NCI-H1694 (cell line): ENCODE data around the gene AGFG2.
A peak's percentile ranks its signal among the peaks of the same experiment; 100 is the strongest.
"Not testable (repeated sequence)": the region's sequence is repeated elsewhere in the genome, so short reads cannot be mapped to it uniquely, and the experiment has no call there.

Source experiments
- DNase-seq: peaks from one replicate; lab custom pipeline; 2025; lab: John Stamatoyannopoulos, UW

The AGFG2 gene

DNA sequence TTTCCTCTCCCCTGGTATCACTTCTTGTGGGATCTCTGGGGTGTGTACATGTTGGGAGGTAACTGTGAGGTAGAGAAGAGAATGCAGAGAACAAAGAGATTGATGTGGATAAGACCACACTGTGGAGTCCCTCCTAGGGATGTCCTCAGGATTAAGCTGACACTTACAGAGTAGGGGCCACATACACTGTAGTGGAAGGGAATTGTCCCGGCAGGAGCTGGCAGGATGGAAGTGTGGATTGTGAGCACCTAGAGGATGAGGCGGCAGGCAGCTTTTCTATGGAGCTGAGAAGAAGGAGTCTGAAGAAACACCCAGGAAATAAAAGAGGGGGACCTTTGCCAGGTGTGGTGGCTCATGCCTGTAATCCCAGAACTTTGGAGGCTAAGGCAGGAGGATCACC lies 13.5 kb downstream of the AGFG2 start:
- DNase-seq, result no peak

DNA sequence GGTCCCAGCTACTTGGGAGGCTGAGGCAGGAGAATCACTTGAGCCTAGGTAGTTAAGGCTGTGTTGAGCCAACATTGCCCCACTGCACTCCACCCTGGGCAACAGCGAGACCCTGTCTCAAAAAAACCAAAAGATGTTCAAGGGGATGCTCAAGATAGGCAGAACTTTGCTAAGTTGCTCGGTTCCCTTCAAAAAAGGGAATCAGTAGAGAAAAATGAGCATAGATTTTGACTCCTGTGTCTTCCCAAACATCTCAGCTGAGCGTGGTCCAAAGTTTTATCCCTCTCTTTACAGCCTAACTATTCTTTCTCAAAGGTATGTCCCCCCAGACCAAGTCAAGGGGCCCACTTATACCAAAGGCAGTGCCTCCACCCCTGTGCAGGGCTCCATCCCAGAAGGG lies 14.0 kb downstream of the AGFG2 start:
- no peak for DNase-seq

DNA sequence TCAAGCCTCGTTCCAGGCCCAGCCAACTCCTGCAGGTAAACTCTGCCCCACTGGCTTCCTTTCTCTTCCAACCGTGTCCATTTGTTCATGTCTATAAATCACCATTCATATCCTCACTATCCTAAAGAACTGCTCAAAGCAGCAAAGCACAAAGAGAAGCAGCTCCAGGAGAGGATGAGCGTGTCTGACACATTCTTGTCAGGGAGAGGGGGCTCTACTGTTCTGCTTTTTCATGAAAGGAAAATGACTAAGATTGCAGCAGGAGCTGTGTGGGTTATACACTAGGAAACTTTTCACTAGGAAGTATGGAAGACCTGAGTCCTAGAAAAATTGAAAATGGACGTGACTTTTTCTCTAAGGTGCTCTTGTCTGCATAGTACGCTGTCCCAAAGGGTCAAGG lies 16.7 kb downstream of the AGFG2 start:
- DNase-seq, result no peak

DNA sequence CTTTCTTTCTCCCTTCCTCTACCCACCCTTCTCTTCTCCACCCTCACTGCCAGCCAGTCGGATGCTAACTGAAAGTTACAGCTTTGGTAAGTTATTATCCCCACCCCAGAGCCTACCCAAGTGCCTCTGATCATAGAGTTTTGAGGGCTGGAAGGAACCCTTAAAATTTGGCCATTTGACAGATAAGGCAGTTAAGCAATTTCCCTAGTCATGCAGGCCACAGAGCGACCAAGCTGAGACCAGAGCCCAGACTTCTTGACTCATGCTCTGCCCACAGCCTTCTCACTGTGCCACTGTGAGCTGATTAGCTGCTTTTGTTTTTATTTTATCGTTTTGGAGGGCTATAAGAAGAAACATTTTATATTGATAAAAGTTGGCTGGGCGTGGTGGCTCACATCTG lies 17.5 kb downstream of the AGFG2 start:
- DNase-seq, result no peak

DNA sequence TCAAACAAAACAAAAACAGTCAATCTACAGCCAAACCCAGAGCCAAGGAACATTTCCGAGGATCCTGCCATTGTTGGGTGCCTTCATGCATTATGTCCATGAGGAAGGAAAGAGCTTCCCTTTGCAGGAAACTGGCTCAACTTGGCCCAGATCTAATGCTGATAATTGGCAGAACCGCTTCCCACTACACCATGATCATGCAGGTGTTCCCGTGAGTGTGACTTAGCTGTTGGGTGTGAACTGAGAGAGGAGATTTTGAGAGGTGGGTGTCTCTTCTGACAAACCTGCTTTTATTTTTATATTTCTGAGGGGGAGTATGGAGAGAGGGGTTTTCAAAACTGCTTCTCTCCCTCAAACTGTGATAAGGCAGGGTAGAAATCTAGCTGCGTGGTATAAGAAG lies 20.1 kb downstream of the AGFG2 start:
- DNase-seq, result no peak

DNA sequence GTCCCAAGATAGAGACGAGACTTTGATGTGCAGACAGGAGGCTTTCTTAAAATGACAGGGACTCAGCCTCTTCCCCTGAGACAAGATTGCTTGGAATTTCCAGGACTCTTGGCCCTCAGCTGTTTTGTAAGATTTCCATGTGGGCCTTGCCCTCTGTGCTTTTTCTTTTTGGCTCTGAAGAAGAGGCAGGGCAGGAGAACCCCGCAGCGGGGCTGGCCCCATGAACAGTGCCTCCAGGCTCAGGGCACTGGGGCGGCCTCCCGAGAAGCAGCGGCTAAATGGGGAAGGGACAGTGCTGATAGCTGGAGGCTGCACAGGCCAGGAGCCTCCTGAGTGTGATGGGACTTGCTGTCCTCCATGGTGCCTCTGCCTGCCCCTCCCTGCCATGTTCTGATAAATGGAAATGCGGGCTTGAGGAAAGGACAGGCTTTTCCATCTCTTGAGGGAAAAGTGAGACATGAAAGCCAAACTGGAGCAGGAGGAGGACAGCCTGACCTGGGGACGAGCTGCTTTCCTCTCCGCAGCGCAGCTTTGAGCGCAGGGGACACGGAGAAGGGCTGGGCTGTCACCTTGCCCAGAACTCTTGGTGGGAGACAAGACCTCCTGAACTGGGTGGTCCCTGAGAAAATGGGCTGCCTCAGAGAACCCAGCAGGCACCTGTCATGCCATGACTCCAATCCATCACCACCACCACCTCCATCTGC lies 22.6 kb downstream of the AGFG2 start:
- no peak for DNase-seq

DNA sequence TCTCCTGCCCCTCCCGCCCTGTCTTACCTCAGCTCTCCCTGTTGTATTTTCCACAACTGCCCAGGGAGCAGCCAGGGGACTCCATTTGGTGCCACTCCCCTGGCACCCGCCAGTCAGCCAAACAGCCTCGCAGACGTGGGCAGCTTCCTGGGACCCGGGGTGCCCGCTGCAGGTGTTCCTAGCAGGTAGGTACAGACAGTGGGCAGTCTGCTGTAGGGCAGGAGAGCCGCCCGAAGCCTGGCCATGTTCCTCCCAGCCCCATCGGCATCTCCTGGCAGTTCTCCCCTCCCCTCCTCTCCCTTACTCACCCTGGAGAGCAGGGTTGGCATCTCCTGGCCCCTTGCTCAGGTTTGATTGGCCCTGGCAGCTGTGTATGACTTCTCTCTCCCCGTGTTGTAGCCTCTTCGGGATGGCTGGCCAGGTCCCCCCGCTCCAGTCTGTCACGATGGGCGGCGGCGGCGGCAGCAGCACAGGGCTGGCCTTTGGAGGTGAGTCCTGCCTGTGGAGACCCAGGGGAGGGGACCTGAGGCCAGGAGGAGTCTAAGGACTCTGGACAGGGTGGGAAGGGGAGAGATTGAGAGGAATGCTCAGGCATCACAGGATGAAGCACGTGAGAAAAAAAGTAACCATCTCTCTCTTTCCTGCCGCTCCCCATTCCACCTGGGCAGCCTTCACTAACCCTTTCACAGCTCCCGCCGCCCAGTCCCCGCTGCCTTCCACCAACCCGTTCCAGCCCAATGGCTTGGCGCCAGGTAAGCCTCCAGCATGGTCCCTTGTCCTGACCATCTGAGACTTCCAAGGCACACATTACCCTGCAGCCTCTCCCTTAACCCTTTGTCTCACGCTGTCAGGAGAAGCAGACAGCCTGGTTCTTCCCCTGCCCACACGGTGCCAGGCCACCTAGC lies 23.4 kb downstream of the AGFG2 start:
- no peak for DNase-seq

DNA sequence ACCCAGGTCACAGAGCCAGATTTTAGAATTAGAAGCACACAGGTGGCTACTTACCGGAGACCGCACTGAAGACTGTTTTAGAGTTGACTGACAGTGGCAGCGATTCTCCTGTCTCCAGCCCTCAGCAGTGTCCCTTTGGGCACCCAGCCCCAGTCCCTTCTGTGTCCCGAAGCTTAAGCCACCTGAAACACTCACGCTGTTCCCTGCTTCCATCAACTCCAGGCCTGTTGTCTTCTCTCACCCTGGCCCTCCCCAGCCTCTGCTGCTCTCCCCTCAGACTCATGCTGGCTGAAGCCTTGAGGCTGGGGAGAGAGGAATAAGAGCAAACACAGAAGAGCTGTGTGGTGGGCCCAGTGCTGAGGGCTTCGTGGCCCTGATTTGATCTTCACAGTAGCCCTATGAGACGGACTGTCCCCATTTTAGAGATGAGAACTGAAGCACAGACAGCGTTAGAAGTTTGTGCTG lies 24.1 kb downstream of the AGFG2 start:
- no peak for DNase-seq

DNA sequence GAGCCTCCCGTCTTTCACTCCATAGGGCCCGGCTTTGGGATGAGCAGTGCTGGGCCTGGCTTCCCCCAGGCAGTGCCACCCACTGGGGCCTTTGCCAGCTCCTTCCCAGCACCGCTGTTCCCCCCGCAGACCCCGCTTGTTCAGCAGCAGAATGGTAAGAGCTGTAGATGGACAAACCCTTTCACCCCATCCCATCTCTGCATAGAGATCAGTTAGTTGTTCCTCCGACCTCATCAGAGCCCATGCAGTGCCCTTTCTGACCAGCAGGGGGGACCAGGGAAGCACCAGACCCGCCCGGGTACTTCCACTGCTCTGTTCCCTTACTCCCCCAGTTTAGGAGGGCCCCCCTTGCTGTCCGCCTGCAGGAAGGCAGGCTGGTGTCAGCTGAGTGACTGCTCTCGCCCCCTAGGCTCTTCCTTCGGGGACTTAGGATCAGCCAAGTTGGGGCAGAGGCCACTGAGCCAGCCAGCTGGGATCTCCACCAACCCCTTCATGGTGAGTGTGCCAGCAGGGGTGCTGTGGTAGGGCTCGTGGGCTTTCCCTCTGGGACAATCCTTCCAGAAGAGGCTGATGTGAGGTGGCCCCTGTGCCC lies 24.9 kb downstream of the AGFG2 start:
- DNase-seq, result peak; percentile 60

DNA sequence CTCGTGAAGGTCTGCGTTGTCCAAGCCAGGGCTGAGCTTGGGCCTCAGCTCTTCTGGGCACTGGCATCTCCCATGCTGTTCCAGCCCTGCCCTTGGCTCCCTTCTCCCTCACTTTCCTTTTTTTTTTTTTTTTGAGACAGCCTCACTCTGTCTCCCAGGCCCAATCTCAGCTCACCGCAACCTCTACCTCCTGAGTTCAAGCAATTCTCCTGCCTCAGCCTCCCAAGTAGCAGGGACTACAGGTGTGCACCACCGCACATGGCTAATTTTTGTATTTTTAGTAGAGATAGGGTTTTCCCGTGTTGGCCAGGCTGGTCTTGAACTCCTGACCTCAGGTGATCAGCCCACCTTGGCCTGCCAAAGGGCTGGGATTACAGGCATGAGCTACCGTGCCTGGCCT lies 25.4 kb downstream of the AGFG2 start:
- not testable (repeated sequence) for DNase-seq

DNA sequence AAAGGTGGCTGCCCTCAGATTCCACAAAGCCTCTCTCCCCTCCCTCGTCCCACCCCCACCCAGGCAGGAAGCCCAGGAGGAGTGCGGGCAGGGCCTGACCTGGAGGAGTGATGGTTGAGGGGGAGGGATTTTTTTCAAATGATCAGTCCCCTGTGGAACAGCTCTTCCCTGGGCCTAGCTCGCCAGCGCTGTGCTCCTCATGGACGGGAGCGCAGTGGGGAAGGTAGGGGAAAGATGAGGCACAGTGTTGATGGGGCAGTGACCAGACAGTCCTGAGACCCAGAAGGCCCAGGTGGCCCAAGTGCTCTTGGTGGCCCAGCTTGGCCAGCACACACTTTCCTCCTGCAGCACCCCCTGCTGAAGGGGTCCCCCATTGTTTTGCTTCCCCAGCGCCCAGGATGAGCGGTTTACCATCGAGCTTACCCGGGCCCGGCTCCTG lies 26.1 kb downstream of the AGFG2 start:
- no peak for DNase-seq

DNA sequence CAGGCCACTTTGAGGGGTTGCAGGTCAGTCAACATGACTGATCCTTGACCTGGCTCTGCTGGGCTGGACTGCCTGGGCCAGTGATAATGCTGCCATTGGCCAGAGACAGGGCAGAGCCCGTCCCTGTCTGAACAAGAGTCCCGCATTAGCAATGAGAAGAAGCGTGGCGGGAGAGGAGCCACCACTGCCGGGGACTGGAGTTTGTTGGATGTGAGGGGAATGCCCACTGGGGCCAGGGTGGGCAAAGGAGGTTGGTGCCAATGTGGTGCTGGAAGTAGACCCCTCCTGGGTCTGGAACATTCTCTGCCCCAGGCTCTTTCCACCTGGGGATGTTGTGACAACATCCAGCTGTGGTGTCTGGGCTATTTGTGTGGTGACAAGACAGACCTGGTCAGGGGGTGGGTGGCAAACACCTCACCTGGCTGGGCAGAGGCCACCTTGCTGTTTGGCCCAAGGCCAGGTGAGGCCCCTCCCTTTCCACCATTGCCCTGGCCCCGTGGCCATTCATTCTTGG lies 27.1 kb downstream of the AGFG2 start:
- DNase-seq, result no peak

DNA sequence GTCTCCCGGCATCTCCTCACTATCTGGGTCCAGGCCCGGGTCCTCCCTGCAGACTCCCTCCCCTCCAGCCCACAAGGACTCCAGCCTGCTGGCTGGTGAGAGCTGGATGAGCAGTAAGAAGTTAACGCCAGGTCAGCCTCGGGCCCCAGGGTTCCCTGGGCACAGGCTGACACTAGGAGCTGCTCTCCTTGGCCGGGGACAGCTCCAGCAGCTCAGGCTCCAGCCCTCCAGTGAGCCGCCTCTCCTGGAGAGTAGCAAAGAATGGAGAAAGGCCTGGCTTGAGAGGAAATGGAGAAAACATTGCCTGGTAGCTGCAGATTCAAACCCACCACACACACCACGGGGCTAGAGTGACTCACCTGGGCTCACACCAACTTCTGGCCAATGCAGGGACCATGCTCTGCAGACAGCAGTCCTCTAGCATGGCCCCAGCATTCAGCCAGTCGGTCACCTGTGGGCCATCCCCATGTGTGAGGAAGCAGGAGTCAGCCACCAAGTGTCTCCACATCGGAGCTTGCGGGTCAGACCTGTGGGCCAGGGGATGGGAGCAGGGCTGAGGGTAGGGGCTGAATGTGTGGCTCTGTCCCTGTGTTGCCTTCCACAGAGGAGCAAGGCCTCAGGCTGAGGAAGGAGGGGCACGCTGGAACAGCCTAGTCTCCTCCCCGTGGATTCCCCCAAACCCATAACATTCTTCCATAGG lies 28.2 kb downstream of the AGFG2 start:
- DNase-seq, result no peak

DNA sequence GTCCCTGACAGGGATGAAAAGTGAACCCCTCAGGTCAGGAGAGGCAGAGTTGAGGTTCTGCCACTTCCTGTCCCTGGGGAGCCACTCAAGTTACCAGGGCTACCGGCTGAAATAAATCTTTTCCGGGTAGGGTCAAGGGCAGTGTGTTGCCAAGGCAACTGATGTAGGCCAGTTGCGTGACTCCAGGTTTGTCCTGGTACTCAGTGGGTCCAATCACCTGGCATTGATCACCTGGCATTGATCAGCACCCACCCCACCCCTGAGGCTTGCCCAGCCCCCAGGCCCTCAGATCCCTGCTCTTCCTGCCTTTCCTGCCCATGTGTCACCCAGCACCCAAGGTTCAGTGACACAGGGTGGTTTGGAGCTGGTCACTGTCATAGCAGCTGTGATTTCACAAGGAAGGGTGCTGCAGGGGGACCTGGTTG lies 28.8 kb downstream of the AGFG2 start:
- DNase-seq, result no peak

DNA sequence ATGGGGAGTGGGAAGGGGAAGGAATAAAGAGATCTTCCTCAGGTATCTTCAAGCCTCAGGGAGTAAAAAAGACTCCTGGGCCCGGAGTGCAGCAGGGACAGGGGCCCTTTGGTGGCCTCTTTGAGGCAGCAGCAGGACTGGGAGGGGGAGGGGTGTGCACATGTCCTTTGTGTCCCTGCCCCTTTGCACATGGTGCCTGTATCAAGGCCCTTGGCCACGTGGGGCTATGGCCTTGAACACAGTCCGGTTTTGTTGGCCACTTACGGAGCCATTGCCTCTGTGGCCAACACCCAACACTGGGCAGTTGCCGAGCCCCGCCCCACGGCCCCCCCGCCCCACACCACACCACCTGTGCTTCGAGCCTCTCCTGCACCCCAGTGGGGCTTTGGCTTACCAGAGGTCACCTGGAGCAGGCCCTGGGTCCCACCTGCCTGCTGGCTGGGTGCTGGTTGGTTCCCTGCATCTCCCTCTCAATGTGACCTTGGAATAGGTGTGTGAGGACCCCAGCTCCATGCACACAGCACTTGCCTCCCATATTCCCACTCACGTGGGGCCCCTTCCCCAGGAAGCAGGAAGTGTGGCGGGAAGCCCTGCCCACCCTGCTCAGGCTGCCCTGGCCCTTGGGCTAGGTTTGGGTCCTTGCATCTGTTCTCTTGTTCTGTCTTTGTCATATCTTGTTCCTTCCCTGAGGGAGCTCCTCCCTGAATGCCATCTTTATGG lies 29.3 kb downstream of the AGFG2 start:
- no peak for DNase-seq

DNA sequence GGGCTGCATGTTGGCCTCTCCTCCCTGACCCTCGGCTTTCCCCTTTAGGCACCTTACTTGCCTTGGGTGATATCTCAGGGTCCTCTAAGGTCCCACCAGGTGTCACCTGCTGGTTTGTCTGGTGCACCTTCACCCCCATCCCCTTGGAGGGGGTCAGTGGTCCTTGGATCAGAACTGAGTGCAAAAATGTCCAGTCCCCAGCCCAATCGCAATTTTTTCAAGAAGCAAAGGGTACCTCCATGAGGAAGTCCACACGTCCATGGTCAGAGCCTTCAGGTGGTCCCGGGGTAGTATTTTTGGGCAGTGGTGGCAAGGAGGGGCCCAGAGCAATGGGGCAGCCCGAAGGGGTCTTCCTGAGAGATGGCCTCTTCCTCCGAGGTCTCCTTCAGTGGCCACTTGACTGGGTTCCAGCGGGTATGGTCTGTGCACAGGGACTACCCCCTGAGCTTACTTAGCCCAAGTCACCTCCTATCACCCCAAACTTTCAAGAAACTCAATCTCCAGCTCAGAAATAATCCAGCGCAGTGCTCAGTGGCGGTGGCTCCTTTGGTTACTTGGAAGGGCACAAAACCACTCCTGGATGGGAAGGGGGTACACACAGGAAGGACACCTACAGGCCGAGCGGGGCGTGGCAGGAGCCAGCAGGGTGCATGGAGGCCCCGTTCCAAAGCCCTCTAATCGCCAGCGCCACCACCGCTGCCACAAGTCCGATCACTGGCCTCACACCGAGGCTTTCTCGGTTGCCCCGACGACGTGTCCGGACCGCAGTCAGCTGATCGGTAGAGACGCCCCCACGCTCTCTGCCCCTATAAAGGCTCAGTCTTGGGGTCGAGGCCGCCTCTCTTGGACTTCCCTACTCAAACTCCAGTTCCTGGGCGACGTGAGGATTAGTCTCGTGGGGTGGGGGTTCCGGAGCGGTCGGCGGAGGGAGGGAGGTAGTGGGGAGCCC lies 30.2 kb downstream of the AGFG2 start:
- DNase-seq, result no peak

DNA sequence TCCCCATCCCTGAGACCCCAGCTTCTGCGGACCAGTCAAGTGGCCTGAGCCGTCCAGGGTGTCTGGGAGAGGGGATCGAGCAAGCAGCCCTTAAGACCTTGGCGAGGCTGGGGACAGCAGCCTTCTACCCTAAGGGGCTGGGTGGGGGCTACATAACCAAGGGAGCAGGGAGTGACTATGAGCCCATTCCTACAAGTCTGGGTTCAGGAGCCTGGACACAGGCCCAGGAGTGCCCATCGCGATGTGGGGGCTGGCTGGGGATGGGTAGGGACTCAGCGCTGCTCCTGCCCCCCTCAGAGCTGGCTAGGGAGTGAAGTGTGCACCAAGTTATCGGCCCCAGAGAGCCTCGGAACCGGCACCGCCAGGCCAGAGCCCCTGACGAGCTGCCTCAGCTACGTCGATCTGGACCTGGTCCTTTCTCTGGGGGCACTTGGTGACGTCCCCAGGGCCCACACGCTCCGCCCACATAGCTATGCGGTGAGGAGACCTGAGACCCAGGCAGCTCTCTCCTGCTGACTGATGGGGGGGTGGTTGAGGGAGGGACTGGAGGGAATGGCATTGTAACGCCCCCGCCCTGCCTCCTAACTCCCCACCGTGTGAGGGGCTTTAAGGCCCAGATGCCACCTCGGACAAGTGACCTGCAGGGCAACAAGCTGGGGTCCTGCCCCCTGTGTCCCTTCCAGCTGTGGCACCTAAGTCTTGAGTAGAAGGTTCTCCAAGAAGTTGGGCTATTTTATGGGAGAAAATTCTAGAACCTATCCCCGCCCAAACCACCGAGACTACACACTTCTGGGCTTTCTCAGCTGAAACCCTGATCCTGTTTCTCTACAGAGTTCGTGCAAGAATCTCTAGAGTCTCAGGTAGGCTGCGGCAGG lies 32.2 kb downstream of the AGFG2 start:
- DNase-seq, result no peak

DNA sequence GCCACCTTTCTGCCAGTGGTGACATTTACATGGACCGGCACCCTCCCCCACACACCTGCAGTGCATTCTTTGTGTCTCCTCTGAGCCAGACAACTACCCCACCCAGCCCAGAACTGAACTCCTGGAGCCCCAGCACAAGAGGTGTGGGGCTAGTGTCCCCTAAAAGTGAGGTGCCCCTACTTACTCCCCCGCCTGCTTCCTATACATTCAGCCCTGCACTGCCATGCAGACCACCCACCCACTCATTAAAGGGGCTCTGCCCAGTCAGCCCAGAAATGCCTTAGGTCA lies 32.8 kb downstream of the AGFG2 start:
- DNase-seq, result no peak

DNA sequence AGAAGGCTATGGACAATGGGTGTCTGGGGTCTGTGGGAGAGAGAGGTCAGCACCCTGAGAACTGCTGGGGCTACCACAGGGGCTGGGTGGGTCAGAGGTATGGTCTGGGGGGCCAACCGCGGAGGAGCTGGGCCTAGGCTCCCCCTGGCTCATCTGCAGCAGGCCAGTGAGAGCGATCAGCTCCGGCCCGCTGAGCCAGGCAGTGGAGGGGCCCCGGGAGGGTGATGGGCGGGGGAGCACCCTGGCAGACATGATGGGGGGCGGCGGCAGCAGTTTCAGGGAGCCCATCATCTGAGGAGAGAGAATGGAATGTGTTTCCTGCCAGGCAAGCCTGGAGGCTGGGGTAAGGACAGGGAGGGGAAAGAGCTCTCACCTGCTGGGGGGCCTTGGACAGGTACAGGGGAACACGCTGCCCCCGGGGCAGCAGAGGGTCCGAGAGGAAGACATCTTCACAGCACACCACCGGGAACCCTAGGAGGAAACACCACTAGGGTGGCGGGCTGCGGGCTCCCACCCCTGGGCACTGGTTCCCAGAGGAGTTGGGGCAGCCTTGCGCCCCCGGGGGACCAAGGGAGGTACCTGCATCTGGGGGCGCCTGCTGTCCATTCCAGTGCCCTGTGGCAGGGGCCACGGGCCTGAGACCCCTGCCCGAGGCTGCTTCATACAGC lies 33.4 kb downstream of the AGFG2 start:
- DNase-seq, result no peak
